ENCODE measurements around the gene NDUFAB1.
"Not testable (repeated sequence)": the region's sequence is repeated elsewhere in the genome, so short reads cannot be mapped to it uniquely, and the experiment has no call there.

NDUFAB1 gene

GRCh38 chr16:23554536-23554935, 41.6 kb downstream of the NDUFAB1 start:
- DNase-seq (ENCODE audit: low spot score), result no peak

GRCh38 chr16:23552161-23552560, 44.0 kb downstream of the NDUFAB1 start:
- DNase-seq (ENCODE audit: low spot score), result no peak

DNA sequence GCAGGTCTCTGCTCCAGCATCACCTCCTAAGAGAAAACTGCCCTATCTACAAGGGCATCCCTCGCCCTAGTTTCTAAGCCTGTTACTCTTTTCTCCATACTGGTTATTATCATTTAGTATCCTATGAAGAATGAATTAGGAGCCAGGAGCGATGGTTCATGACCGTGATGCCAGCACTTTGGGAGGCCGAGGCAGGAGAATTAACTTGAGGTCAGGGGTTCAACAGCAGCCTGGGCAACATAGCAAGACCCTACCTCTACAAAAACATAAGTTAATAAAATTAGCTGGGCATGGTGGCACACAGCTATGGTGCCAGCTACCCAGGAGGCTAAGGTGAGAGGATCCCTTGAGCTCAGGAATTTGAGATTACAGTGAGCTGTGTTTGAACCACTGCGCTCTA, 46.2 kb downstream of the NDUFAB1 start:
- DNase-seq (ENCODE audit: low spot score), result no peak

- DNase-seq (ENCODE audit: low spot score), result no peak
These were observed 51.7 kb downstream of the NDUFAB1 start for GRCh38 chr16:23544436-23544835.

GRCh38 chr16:23540817-23541178, 55.3 kb downstream of the NDUFAB1 start:
- not testable (repeated sequence) for DNase-seq (ENCODE audit: low spot score)

- no peak for DNase-seq (ENCODE audit: low spot score)
These were observed 55.9 kb downstream of the NDUFAB1 start for GRCh38 chr16:23539984-23540816.

DNA sequence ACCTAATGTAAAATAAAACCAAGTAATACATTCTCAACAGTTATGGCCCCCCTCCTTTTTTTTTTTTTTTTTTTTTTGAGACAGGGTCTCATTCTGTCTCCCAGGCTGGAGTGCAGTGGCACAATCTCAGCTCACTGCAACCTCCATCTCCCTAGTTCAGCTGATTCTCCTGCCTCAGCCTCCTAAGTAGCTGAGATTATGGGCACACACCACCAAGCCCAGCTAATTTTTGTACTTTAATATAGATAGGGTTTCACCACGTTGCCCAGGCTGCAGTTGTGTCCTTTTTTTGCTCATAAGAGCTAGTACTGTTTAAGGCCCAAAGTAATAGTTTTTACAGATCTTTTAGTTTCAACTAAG, 57.2 kb downstream of the NDUFAB1 start:
- DNase-seq (ENCODE audit: low spot score), result no peak

- DNase-seq (ENCODE audit: low spot score), result no peak
These were observed 58.7 kb downstream of the NDUFAB1 start for GRCh38 chr16:23537390-23537789.

- no peak for DNase-seq (ENCODE audit: low spot score)
These were observed 60.2 kb downstream of the NDUFAB1 start for GRCh38 chr16:23535901-23536300.

GRCh38 chr16:23534868-23535860, 61.0 kb downstream of the NDUFAB1 start:
- no peak for DNase-seq (ENCODE audit: low spot score)

DNA sequence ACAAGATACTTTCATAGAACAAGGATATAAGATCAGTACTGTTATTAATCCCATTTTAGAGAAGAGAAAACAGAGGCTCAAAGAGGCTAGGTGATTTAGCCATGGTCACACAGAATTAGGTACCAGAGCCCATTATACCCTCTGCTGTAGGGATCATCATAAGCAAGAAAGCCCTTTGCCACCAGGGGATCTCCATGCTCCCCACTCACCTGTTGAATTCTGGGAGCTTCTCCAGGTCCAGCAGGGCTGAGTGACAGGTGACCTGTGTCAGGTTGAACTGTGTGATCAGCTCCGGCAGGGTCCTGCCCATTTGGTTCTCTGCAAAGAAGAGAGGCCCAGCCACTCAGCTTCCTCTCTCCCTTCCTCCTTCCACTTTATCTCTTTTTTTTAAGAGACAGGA, 63.7 kb downstream of the NDUFAB1 start:
- DNase-seq (ENCODE audit: low spot score), result no peak

All from left forelimb (tissue), 1 donor.